Measurements from ENCODE around the gene UBR7. TPM values are rescaled to one million over a fixed set of nuclear protein-coding genes. Genes with fewer than 3 reads are reported as not detected.
"Not testable (repeated sequence)": the region's sequence is repeated elsewhere in the genome, so short reads cannot be mapped to it uniquely, and the experiment has no call there.

UBR7 gene
- total RNA-seq, 1 donor from 2014 or later: 7.8 TPM

GRCh38 chr14:93160353-93160801 lies 46.7 kb upstream of the UBR7 start:
- Histone ChIP-seq H3K4me1 (ENCODE audit: insufficient read depth, low read length) (no peaks in the 10 kb centered on the region), H3K36me3 (ENCODE audit: insufficient read depth, low read length) (no peaks in the 10 kb centered on the region), H3K79me2 (ENCODE audit: insufficient read depth, low read length) (no peaks in the 10 kb centered on the region), H2AFZ (ENCODE audit: low read depth, low read length) (no peak overlapping the region), H3K4me3 (ENCODE audit: insufficient read depth, low read depth, low read length) (no peak overlapping the region), H3K27me3 (ENCODE audit: insufficient read depth, low read length) (no peaks in the 10 kb centered on the region), H3K9ac (ENCODE audit: low read length) (no peak overlapping the region), H4K20me1 (ENCODE audit: insufficient read depth, low read length) (no peaks in the 10 kb centered on the region), H3K27ac (ENCODE audit: low read depth, low read length) (no peak overlapping the region), H3K9me3 (ENCODE audit: insufficient read depth, low read depth, low read length) (no peaks in the 10 kb centered on the region), H3K4me2 (ENCODE audit: low read length) (no peak overlapping the region)
- FAIRE-seq: no peak
- Mint-ChIP-seq H3K36me3 (ENCODE audit: low read depth, unreplicated experiment) (no peaks in the 10 kb centered on the region), H3K27ac (ENCODE audit: unreplicated experiment) (no peak overlapping the region), H3K4me3 (ENCODE audit: unreplicated experiment) (no peak overlapping the region), H3K27me3 (ENCODE audit: low read depth, unreplicated experiment) (peaks cover 2% of the 10 kb centered on the region), H3K9me3 (ENCODE audit: unreplicated experiment) (no peaks in the 10 kb centered on the region), H3K4me1 (ENCODE audit: low read depth, unreplicated experiment) (no peaks in the 10 kb centered on the region)
- TF ChIP-seq EZH2 (IDR thresholded peaks at IDR 0.05; ENCODE audit: insufficient read depth, low read length): no peak
- TF ChIP-seq, protein P1, sequence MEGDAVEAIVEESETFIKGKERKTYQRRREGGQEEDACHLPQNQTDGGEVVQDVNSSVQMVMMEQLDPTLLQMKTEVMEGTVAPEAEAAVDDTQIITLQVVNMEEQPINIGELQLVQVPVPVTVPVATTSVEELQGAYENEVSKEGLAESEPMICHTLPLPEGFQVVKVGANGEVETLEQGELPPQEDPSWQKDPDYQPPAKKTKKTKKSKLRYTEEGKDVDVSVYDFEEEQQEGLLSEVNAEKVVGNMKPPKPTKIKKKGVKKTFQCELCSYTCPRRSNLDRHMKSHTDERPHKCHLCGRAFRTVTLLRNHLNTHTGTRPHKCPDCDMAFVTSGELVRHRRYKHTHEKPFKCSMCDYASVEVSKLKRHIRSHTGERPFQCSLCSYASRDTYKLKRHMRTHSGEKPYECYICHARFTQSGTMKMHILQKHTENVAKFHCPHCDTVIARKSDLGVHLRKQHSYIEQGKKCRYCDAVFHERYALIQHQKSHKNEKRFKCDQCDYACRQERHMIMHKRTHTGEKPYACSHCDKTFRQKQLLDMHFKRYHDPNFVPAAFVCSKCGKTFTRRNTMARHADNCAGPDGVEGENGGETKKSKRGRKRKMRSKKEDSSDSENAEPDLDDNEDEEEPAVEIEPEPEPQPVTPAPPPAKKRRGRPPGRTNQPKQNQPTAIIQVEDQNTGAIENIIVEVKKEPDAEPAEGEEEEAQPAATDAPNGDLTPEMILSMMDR (IDR thresholded peaks at IDR 0.05; ENCODE audit: insufficient read depth, low read depth, low read length): peak; percentile 9
- DNase-seq (ENCODE audit: low read depth): no peak

DNA sequence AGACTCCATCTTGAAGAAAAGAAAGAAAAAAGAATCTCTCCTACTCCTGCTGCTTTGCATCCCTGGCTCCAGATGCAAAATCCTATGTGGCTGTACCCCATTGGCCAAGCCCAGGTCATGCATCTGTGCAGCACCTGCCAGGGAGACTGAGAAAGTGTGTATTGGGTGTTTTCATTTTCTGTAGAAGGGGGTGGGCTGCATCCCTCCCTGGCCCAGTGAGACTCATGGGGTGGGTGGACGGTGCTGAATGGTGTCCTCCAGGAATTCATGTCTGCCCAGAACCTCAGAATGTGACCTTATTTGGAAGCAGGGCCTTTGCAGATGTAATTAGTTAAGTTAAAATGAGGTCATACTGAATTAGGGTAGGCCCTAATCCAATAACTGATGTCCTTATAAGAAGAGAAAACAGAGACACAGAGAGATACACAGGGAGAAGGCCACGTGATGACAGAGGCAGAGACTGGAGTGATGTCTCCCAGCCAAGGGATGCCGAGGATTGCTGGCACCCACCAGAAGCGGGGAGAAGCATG lies 45.6 kb upstream of the UBR7 start:
- Histone ChIP-seq H3K27ac (ENCODE audit: low read depth, low read length) (no peak overlapping the region), H3K9ac (ENCODE audit: low read length) (no peak overlapping the region), H3K4me2 (ENCODE audit: low read length) (no peak overlapping the region), H3K79me2 (ENCODE audit: insufficient read depth, low read length) (no peaks in the 10 kb centered on the region), H2AFZ (ENCODE audit: low read depth, low read length) (no peak overlapping the region), H3K36me3 (ENCODE audit: insufficient read depth, low read length) (no peaks in the 10 kb centered on the region), H3K27me3 (ENCODE audit: insufficient read depth, low read length) (no peaks in the 10 kb centered on the region), H4K20me1 (ENCODE audit: insufficient read depth, low read length) (no peaks in the 10 kb centered on the region), H3K4me3 (ENCODE audit: insufficient read depth, low read depth, low read length) (no peak overlapping the region), H3K9me3 (ENCODE audit: insufficient read depth, low read depth, low read length) (no peaks in the 10 kb centered on the region), H3K4me1 (ENCODE audit: insufficient read depth, low read length) (no peaks in the 10 kb centered on the region)
- Mint-ChIP-seq H3K9me3 (ENCODE audit: unreplicated experiment) (no peaks in the 10 kb centered on the region), H3K27ac (ENCODE audit: unreplicated experiment) (no peak overlapping the region), H3K27me3 (ENCODE audit: low read depth, unreplicated experiment) (peaks cover 2% of the 10 kb centered on the region), H3K4me3 (ENCODE audit: unreplicated experiment) (no peak overlapping the region), H3K36me3 (ENCODE audit: low read depth, unreplicated experiment) (no peaks in the 10 kb centered on the region), H3K4me1 (ENCODE audit: low read depth, unreplicated experiment) (no peaks in the 10 kb centered on the region)
- no peak for FAIRE-seq
- TF ChIP-seq, protein P1 (IDR thresholded peaks at IDR 0.05; ENCODE audit: insufficient read depth, low read depth, low read length): no peak
- TF ChIP-seq EZH2 (IDR thresholded peaks at IDR 0.05; ENCODE audit: insufficient read depth, low read length): no peak
- DNase-seq (ENCODE audit: low read depth): no peak

GRCh38 chr14:93163564-93163963 lies 43.5 kb upstream of the UBR7 start:
- FAIRE-seq (no peak), DNase-seq (ENCODE audit: low read depth) (no peak)
- Histone ChIP-seq H3K36me3 (ENCODE audit: insufficient read depth, low read length) (no peaks in the 10 kb centered on the region), H3K9me3 (ENCODE audit: insufficient read depth, low read depth, low read length) (no peaks in the 10 kb centered on the region), H3K27ac (ENCODE audit: low read depth, low read length) (no peak overlapping the region), H3K27me3 (ENCODE audit: insufficient read depth, low read length) (no peaks in the 10 kb centered on the region), H3K79me2 (ENCODE audit: insufficient read depth, low read length) (no peaks in the 10 kb centered on the region), H2AFZ (ENCODE audit: low read depth, low read length) (no peak overlapping the region), H3K9ac (ENCODE audit: low read length) (no peak overlapping the region), H3K4me1 (ENCODE audit: insufficient read depth, low read length) (no peaks in the 10 kb centered on the region), H4K20me1 (ENCODE audit: insufficient read depth, low read length) (no peaks in the 10 kb centered on the region), H3K4me2 (ENCODE audit: low read length) (no peak overlapping the region), H3K4me3 (ENCODE audit: insufficient read depth, low read depth, low read length) (no peak overlapping the region)
- Mint-ChIP-seq H3K36me3 (ENCODE audit: low read depth, unreplicated experiment) (no peaks in the 10 kb centered on the region), H3K27ac (ENCODE audit: unreplicated experiment) (peak overlapping the region; percentile 69), H3K4me1 (ENCODE audit: low read depth, unreplicated experiment) (no peaks in the 10 kb centered on the region), H3K4me3 (ENCODE audit: unreplicated experiment) (no peak overlapping the region), H3K9me3 (ENCODE audit: unreplicated experiment) (no peaks in the 10 kb centered on the region), H3K27me3 (ENCODE audit: low read depth, unreplicated experiment) (no peaks in the 10 kb centered on the region)
- no peak for TF ChIP-seq EZH2 (IDR thresholded peaks at IDR 0.05; ENCODE audit: insufficient read depth, low read length)
- TF ChIP-seq, protein P1 (IDR thresholded peaks at IDR 0.05; ENCODE audit: insufficient read depth, low read depth, low read length): no peak

GRCh38 chr14:93165271-93166265 lies 41.5 kb upstream of the UBR7 start:
- H3K27ac Mint-ChIP-seq (ENCODE audit: unreplicated experiment); H3K9me3 Mint-ChIP-seq (ENCODE audit: unreplicated experiment); H3K4me1 ChIP-seq (ENCODE audit: insufficient read depth, low read length); H3K4me3 Mint-ChIP-seq (ENCODE audit: unreplicated experiment); H3K36me3 Mint-ChIP-seq (ENCODE audit: low read depth, unreplicated experiment); H3K4me3 ChIP-seq (ENCODE audit: insufficient read depth, low read depth, low read length); H3K27me3 ChIP-seq (ENCODE audit: insufficient read depth, low read length); H3K9ac ChIP-seq (ENCODE audit: low read length); H3K9me3 ChIP-seq (ENCODE audit: insufficient read depth, low read depth, low read length); H4K20me1 ChIP-seq (ENCODE audit: insufficient read depth, low read length); FAIRE-seq; H3K27me3 Mint-ChIP-seq (ENCODE audit: low read depth, unreplicated experiment); DNase-seq (ENCODE audit: low read depth); H3K36me3 ChIP-seq (ENCODE audit: insufficient read depth, low read length); H3K79me2 ChIP-seq (ENCODE audit: insufficient read depth, low read length); H3K27ac ChIP-seq (ENCODE audit: low read depth, low read length); H2AFZ ChIP-seq (ENCODE audit: low read depth, low read length); H3K4me1 Mint-ChIP-seq (ENCODE audit: low read depth, unreplicated experiment); H3K4me2 ChIP-seq (ENCODE audit: low read length): not testable (repeated sequence)
